ENCODE measurements around the gene OGDH.

Gene OGDH

DNA sequence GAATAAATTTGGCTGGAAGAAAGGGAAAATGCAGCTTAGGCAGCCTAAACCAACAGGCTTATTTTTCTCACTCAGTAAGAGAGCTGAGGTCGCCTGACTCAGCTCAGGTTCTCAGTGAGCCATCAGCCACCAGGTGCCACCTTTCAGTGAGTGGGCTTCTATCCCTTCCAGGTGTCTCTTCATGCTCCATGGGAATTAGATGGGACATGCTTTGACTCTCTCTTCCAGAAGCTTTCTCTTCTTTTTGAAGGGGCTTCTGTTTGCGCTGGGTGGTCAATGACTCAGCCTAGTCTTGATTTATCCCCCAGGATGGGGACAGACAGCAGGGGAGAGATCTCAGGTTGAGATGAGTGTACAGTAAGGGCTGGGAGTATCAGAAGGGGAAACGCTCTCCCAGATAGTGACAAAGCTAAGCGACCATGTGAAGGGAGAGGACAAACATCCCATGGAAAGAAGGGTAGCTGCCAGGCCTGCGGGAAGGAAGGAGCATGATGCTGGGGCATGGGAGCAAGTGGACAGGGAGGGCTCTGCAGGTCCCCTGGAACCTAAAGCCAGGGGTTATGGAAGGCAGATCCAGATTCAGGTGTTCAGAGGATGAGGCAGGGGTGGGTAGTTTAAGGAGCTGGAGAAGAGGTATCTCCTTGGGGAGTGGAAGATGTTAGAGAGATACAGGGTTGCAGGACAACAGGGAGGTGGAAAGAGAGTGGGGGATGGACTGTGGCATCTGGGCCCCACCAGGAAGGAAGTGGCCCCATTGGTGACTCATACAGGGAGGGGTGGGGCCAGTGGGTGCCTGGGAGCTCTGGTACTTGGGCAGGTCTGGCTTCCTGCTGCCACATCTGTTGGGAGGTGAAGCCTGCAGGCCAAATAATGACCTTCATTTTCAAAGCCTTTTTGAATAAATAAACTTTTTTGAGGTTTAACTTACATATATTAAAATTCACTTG, 32.5 kb downstream of the OGDH start:
- TF ChIP-seq, protein P1, sequence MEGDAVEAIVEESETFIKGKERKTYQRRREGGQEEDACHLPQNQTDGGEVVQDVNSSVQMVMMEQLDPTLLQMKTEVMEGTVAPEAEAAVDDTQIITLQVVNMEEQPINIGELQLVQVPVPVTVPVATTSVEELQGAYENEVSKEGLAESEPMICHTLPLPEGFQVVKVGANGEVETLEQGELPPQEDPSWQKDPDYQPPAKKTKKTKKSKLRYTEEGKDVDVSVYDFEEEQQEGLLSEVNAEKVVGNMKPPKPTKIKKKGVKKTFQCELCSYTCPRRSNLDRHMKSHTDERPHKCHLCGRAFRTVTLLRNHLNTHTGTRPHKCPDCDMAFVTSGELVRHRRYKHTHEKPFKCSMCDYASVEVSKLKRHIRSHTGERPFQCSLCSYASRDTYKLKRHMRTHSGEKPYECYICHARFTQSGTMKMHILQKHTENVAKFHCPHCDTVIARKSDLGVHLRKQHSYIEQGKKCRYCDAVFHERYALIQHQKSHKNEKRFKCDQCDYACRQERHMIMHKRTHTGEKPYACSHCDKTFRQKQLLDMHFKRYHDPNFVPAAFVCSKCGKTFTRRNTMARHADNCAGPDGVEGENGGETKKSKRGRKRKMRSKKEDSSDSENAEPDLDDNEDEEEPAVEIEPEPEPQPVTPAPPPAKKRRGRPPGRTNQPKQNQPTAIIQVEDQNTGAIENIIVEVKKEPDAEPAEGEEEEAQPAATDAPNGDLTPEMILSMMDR (IDR thresholded peaks at IDR 0.05) = no peak

DNA sequence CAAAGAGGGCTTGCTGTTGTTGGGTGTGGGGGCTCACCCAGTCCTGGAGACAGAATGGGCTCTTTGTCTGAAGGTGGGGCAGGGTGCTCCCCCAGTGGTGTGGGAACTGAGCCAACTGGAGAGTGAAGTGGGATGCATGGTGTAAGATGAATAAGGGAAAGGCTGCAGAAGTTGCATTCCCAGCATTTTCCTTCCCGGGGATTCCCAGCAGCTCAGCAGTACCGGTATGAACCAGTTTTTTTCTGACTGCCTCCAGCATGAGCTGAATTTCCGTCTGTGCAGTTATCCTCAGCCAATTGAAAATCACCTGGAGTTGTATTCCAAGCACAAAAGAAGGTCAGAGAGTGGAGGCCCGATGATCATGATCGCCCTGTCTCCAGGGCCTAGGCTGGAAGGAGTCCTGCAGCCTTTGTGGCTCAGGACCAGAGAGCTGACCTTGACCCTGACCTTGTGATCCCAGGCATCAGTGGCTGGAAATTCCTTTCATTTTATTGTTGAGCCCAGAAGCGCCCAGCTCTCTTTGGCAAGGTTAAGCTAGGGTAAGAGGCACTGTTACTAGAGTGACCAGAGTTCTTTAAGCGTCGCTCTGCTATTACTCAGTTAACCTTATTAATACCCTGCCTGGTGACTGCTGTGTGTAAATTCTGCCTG, 33.4 kb downstream of the OGDH start:
- TF ChIP-seq, protein P1 (IDR thresholded peaks at IDR 0.05) = no peak

DNA sequence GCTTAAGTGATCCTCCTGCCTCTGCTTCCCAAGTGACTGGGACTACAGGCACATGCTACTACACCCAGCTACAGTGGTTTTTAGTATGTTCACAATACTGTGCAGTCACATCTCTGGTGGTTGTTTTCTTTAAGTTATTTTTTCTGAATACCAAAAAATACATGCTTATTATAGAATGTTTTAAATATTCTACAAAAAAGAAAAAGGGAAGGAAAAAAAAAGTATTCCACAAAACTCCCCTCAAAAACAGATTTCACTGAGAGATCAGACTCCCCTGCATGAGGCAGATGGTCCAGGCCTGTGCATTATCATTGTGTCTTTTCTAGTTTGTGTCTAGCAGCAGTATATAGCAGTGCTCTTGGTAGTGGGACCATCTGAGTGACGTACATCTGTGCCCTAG, 36.8 kb downstream of the OGDH start:
- TF ChIP-seq, protein P1 (IDR thresholded peaks at IDR 0.05) = no peak

DNA sequence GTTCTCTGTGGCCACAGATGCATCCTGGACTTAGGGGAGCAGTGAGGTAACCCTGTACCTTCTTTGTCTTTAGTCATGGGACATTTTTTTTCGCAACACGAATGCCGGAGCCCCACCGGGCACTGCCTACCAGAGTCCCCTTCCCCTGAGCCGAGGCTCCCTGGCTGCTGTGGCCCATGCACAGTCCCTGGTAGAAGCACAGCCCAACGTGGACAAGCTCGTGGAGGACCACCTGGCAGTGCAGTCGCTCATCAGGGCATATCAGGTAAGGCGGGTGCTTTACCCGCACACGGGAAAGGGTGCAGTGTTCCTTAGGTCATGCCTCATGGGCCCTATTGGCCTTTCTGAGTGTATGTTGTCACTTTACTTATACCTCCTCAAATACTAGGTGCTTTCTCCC, 38.8 kb downstream of the OGDH start:
- TF ChIP-seq, protein P1 (IDR thresholded peaks at IDR 0.05) = no peak

DNA sequence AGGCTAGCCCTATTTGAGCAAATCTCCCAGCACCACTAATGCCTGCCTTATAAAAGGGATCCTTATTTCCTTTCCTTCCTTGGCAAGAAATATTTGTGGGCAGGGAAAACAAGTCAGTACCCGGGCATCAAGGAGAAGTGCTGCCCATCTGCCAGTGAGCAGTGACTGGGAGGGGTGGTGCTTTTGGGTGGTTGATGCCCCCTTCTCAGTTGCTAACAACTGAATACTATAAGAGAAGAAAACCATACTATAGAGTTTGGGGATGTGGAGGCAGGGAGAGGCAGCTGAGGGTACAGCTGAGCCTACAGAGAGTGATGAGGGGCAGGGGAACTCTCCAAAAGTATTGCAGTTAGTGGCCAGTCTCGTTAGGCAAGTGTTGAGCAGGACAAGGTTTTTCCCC, 39.3 kb downstream of the OGDH start:
- TF ChIP-seq, protein P1 (IDR thresholded peaks at IDR 0.05) = no peak

DNA sequence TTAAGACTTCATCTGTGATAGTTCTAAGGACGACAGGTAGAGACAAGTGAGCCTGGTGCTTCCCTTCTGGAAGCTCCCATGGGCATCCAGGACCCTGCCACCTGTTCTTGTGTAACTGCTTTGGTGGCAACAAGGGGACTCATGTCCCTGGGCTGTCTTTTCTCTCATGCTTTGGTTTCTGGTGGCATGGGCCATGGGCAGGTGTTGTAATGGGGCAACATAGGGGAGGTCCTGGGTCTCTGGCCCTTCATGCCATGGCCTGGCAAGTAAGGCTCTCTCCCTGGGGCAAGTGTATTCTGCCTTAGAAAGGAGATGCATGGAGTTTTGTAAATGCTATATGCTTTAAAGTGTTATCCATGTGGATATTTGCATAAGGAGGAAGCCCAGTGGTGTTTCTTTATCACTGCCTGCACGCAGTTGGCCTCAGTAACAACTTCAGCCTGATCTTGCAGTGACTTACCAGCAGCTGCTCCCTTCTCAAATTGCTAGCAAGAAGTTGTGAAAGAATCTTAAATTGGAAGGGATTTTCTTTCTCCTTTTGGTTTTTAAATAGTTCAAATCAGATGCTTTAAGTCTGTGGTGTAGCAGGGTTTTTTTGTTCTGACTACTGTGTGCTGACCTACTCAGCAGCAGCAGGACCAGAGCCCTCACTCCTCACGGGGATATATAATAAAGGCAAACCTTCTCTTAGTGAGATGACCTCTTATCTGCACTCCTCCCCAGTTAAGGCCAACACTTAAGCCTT, 39.9 kb downstream of the OGDH start:
- TF ChIP-seq, protein P1 (IDR thresholded peaks at IDR 0.05) = no peak

DNA sequence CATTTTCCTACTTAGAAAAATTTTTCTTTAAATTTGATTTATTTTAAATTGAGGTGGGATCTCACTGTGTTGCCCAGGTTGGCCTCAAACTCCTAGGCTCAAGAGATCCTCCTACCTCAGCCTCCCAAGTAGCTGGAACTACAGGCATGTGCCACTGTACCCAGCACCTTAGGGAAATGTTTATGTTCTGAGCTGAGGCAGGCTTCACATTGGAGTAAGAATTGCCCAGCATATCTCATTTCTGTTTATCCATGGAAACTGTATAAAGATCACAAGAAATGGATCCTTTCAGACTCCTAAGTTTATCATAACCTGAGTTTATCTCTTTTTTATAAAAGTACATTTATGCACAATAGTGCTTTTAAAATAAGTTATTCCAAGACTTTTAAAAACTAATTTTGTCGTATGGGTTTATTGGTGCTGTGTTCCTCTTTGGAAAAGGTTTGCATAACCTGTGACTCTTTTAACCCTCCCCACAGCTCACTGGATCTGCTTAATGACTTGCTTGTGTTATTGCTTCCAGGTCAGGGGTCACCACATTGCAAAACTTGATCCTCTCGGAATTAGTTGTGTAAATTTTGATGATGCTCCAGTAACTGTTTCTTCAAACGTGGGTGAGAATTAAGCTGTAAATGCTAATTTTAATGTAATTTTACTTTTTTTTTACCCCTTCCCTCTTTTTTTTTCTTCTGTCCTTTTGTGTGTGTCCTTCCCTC, 40.7 kb downstream of the OGDH start:
- TF ChIP-seq, protein P1 (IDR thresholded peaks at IDR 0.05) = no peak
